NB4 (cell line): Measurements from ENCODE around the gene MRPS14.
A peak's percentile ranks its signal among the peaks of the same experiment; 100 is the strongest.

Experiments
- CTCF ChIP-seq: IDR thresholded peaks from one replicate; pipeline ENCODE4 v1.5.1; 2012; ENCODE audit warnings: low read depth, low read length
- MAX ChIP-seq: IDR thresholded peaks from 2 replicates; pipeline ENCODE4 v1.6.1; 2011; ENCODE audit warnings: low read depth, low read length
- MYC ChIP-seq: IDR thresholded peaks from 2 replicates; pipeline ENCODE4 v1.6.1; 2011; ENCODE audit warnings: low read depth, low read length

GRCh38 chr1:175023043-175023921, at the start of gene MRPS14:
- TF ChIP-seq CTCF (no peak), MAX (peak; percentile 74), MYC (peak; percentile 90)
